A549 (cell line): ENCODE results near the gene IGSF5. TPM values are rescaled to one million over a fixed set of nuclear protein-coding genes. Genes with fewer than 3 reads are reported as not detected.

Experiments used
- ATAC-seq, 2 experiments: fragments of 200-7000 bp in 1 of 2; fragments of >200 bp in 1 of 2; cut with Nextera tagmentation in 1 of 2; cut with Tn5 transposase in 1 of 2; 3 replicates each; pipeline versions ENCODE4 v1.8.0 to v1.9.1; 2018 to 2020; ENCODE audit warnings: mild to moderate bottlenecking in 1 of 2, moderate library complexity in 1 of 2
- CTCF ChIA-PET: fragments of 300-600 bp; sonication (Branson Sonifier 250); formaldehyde crosslinking; extraction: SDS; loops from one replicate; lab custom pipeline; 2021; ENCODE audit warnings: antibody characterized with exemption, inconsistent platforms; lab: Yijun Ruan, JAX
- POLR2A ChIA-PET: fragments of 350-600 bp; formaldehyde crosslinking; extraction: SDS; loops from one replicate; lab custom pipeline; 2021; ENCODE audit warnings: antibody characterized with exemption, inconsistent platforms; lab: Yijun Ruan, JAX
- DNase-seq, 2 experiments: peaks; one replicate each; pipeline versions ENCODE4 v3.0.0 to v3.0.0-alpha.2; 2011 to 2016; ENCODE audit warnings: low read depth in 1 of 2, low spot score in 1 of 2
- FAIRE-seq: peaks from 2 replicates; lab custom pipeline; 2011; peaks lifted over from hg19 to GRCh38; lab: Jason Lieb, UNC
- H3K27ac ChIP-seq, 2 experiments: fragments of >200 bp; sonication (Bioruptor Twin); formaldehyde crosslinking; 3 replicates each; pipeline ENCODE4 v1.5.1; 2016 to 2017
- H3K4me1 ChIP-seq: fragments of >200 bp; sonication (Bioruptor Twin); formaldehyde crosslinking; 3 replicates; pipeline ENCODE4 v1.6.1; 2016
- H3K4me2 ChIP-seq: fragments of >200 bp; sonication (Bioruptor Twin); formaldehyde crosslinking; 3 replicates; pipeline ENCODE4 v1.6.1; 2016
- H3K4me3 ChIP-seq: fragments of >200 bp; sonication (Bioruptor Twin); formaldehyde crosslinking; 3 replicates; pipeline ENCODE4 v1.5.1; 2016
- H3K9me3 ChIP-seq: fragments of >200 bp; sonication (Bioruptor Twin); formaldehyde crosslinking; 3 replicates; pipeline ENCODE4 v1.6.1; 2016
- CEBPB ChIP-seq, 2 experiments: fragments of >200 bp in 1 of 2; sonication (Bioruptor Twin) in 1 of 2; formaldehyde crosslinking in 1 of 2; IDR thresholded peaks; 2 replicates each; pipeline ENCODE4 v1.6.1; 2012 to 2016
- EHMT2 ChIP-seq: fragments of 200-600 bp; sonication (generic); IDR thresholded peaks from 2 replicates; pipeline ENCODE4 v1.6.1; 2016; ENCODE audit warnings: antibody characterized with exemption, low read depth, mild to moderate bottlenecking, moderate library complexity
- ELK1 ChIP-seq: fragments of 150-350 bp; IDR thresholded peaks from 2 replicates; pipeline ENCODE4 v1.6.1; 2014; ENCODE audit warnings: low read depth, mild to moderate bottlenecking, low read length
- FOSL2 ChIP-seq, 2 experiments: fragments of 450-650 bp in 1 of 2; fragments of >200 bp in 1 of 2; sonication (Bioruptor Twin) in 1 of 2; formaldehyde crosslinking; IDR thresholded peaks; 2 replicates each; pipeline versions ENCODE4 v1.5.0 to v1.6.1; 2016 to 2020; ENCODE audit warnings: mild to moderate bottlenecking in 1 of 2, moderate library complexity in 1 of 2
- FOXS1 ChIP-seq: fragments of 250-450 bp; sonication (Bioruptor Pico); IDR thresholded peaks from 2 replicates; pipeline ENCODE4 v1.5.0; 2020; ENCODE audit warnings: mild to moderate bottlenecking, moderate library complexity
- HOXA7 ChIP-seq: fragments of 250-450 bp; sonication (Bioruptor Pico); IDR thresholded peaks from 2 replicates; pipeline ENCODE4 v1.5.0; 2020; ENCODE audit warnings: mild to moderate bottlenecking, moderate library complexity
- HOXB13 ChIP-seq: fragments of 250-450 bp; sonication (Bioruptor Pico); IDR thresholded peaks from 2 replicates; pipeline ENCODE4 v1.5.0; 2020; ENCODE audit warnings: low read depth, mild to moderate bottlenecking, moderate library complexity
- KDM5A ChIP-seq: fragments of 200-600 bp; sonication (generic); IDR thresholded peaks from 2 replicates; pipeline ENCODE4 v1.6.1; 2016; ENCODE audit warnings: antibody characterized with exemption, mild to moderate bottlenecking
- MAFK ChIP-seq: fragments of 450-650 bp; IDR thresholded peaks from 2 replicates; pipeline ENCODE4 v1.6.1; 2014; ENCODE audit not compliant: partially characterized antibody
- MYC ChIP-seq: IDR thresholded peaks from 2 replicates; pipeline ENCODE4 v1.6.1; 2012; ENCODE audit warnings: mild to moderate bottlenecking, inconsistent platforms, low read length, improper control_type of control experiment, borderline replicate concordance
- NFE2L2 ChIP-seq: fragments of 150-350 bp; conservative IDR thresholded peaks from 2 replicates; pipeline ENCODE4 v1.6.1; 2014; ENCODE audit warnings: low read length
- NPAS2 ChIP-seq: fragments of 250-450 bp; sonication (Bioruptor Pico); IDR thresholded peaks from 2 replicates; pipeline ENCODE4 v1.8.0; 2022; ENCODE audit warnings: mild to moderate bottlenecking, moderate library complexity, borderline replicate concordance
- POLR2AphosphoS2 ChIP-seq: conservative IDR thresholded peaks from 2 replicates; pipeline ENCODE4 v1.6.1; 2012; ENCODE audit warnings: low read length, improper control_type of control experiment, inconsistent platforms
- RAD21 ChIP-seq, 2 experiments: fragments of >200 bp in 1 of 2; sonication (Bioruptor Twin) in 1 of 2; formaldehyde crosslinking in 1 of 2; IDR thresholded peaks in 1 of 2; conservative IDR thresholded peaks in 1 of 2; 2 replicates in 1 of 2; 3 replicates in 1 of 2; pipeline ENCODE4 v1.6.1; 2012 to 2018; ENCODE audit warnings: inconsistent platforms in 1 of 2
- REST ChIP-seq: fragments of 200-600 bp; sonication (generic); IDR thresholded peaks from 2 replicates; pipeline ENCODE4 v1.6.1; 2016; ENCODE audit warnings: antibody characterized with exemption, mild to moderate bottlenecking, moderate library complexity
- RNF2 ChIP-seq: fragments of 200-600 bp; sonication (generic); IDR thresholded peaks from 2 replicates; pipeline ENCODE4 v1.6.1; 2016; ENCODE audit warnings: low read depth, mild to moderate bottlenecking, antibody characterized with exemption, moderate library complexity, borderline replicate concordance
- ZNF302 ChIP-seq: fragments of 250-450 bp; sonication (Bioruptor Pico); IDR thresholded peaks from 2 replicates; pipeline ENCODE4 v1.9.0; 2021; ENCODE audit warnings: inconsistent platforms, mild to moderate bottlenecking, moderate library complexity
- ZSCAN20 ChIP-seq: fragments of 250-450 bp; sonication (Bioruptor Pico); IDR thresholded peaks from 2 replicates; pipeline ENCODE4 v1.8.0; 2022; ENCODE audit warnings: mild to moderate bottlenecking, moderate library complexity
- WGBS: methylation state at CpG from one replicate; pipeline ENCODE4 v1.1.6; 2017; ENCODE audit errors: missing lambda C conversion rate; 5-methylcytosine and 5-hydroxymethylcytosine counted together
- polyA plus RNA-seq, 4 experiments: library from polyadenylated mRNA; depleted of rRNA in 3 of 4; stranded (reverse); fragments of >200 nt; fragmentation: RNase III in 1 of 4; extraction: RNeasy Plus Mini Kit Qiagen cat#74134 plus additional on column Dnase treatment in 1 of 4; gene quantifications; 2 replicates in 3 of 4; 3 replicates in 1 of 4; pipeline ENCODE4 v1.2.3, GENCODE V29; 2011 to 2017

IGSF5 gene
- polyA plus RNA-seq, 2 of the 4 experiments (the other 2 are of a cell fraction) = not detected

GRCh38 chr21:39730418-39731157 lies 14.4 kb upstream of the IGSF5 start (continued):
- no peak for TF ChIP-seq FOSL2 (IDR thresholded peaks at IDR 0.05)
- TF ChIP-seq FOSL2 (CRISPR knock-in tag; IDR thresholded peaks at IDR 0.05) = no peak
- TF ChIP-seq ELK1 = no peak
- no peak for TF ChIP-seq FOXS1 (CRISPR knock-in tag)
- no peak for TF ChIP-seq HOXB13

- no peaks in the 10 kb centered on the region for H3K4me1 ChIP-seq
- 68% methylated on average over 4 of the region's 4 CpGs for WGBS
- CTCF ChIA-PET = no interaction called here
- POLR2A ChIA-PET = no interaction called here
- H3K4me3 ChIP-seq = no peak overlapping the region
- FAIRE-seq (no peak), DNase-seq (no peak), ATAC-seq (no peak)
- no peak overlapping the region for H3K27ac ChIP-seq
- H3K9me3 ChIP-seq = no peaks in the 10 kb centered on the region; the same call in 2 of the 3 replicates
- TF ChIP-seq ZSCAN20 (CRISPR knock-in tag) (no peak), ZNF302 (no peak), MYC (no peak), REST (no peak), CEBPB (IDR thresholded peaks at IDR 0.05) (no peak)
- no peak overlapping the region for H3K4me2 ChIP-seq
Measured at GRCh38 chr21:39736716-39737115, 8.3 kb upstream of the IGSF5 start.

GRCh38 chr21:39737376-39738000 lies 7.5 kb upstream of the IGSF5 start:
- DNase-seq = no peak
- TF ChIP-seq KDM5A = no peak
- no peak for TF ChIP-seq HOXA7
- TF ChIP-seq RAD21 (conservative IDR thresholded peaks at IDR 0.05 in 1 of 2, IDR thresholded peaks at IDR 0.05 in 1 of 2) = no peak
- no peak for TF ChIP-seq RNF2
- TF ChIP-seq FOXS1 (CRISPR knock-in tag) = no peak
- TF ChIP-seq POLR2AphosphoS2 = no peak
- TF ChIP-seq NPAS2 = no peak
- TF ChIP-seq MAFK = no peak
- TF ChIP-seq NFE2L2 = no peak
- TF ChIP-seq EHMT2 = no peak
- TF ChIP-seq, all 56 proteins: peak for 0
- FAIRE-seq (no peak), ATAC-seq (no peak)
- Histone ChIP-seq H3K4me1 (no peaks in the 10 kb centered on the region), H3K9me3 (no peaks in the 10 kb centered on the region), H3K27ac (no peak overlapping the region), H3K4me3 (no peak overlapping the region), H3K4me2 (no peak overlapping the region)
- CTCF ChIA-PET = no interaction called here
- 68% methylated on average over 15 of the region's 15 CpGs for WGBS
- POLR2A ChIA-PET = no interaction called here
